Breast epithelium (tissue), 4 donors: ENCODE measurements around the gene ASB6. TPM values are rescaled to one million over a fixed set of nuclear protein-coding genes. Genes with fewer than 3 reads are reported as not detected.
A peak's percentile ranks its signal among the peaks of the same experiment; 100 is the strongest.

Experiments used
- DNase-seq, 2 donors: peaks; one replicate each; pipeline ENCODE4 v3.0.0-alpha.2; 2019; ENCODE audit warnings: low spot score in 2 of 2
- H3K27ac ChIP-seq, 2 donors: fragments of 200-600 bp; sonication (generic) in 1 of 2; one replicate each; pipeline ENCODE4 v1.5.1; 2016 to 2019; ENCODE audit warnings: mild to moderate bottlenecking in 1 of 2
- H3K27me3 ChIP-seq, 2 donors: fragments of 200-600 bp; sonication (generic) in 1 of 2; one replicate each; pipeline versions ENCODE4 v1.5.1 to v1.6.0; 2017 to 2019; ENCODE audit warnings: control low read depth in 1 of 2, mild to moderate bottlenecking in 1 of 2
- H3K36me3 ChIP-seq: fragments of 200-600 bp; one replicate; pipeline ENCODE4 v1.5.1; 2019
- H3K4me1 ChIP-seq, 2 donors: fragments of 200-600 bp; sonication (generic); one replicate each; pipeline ENCODE4 v1.5.1; 2016 to 2019; ENCODE audit warnings: control low read depth in 1 of 2
- H3K4me3 ChIP-seq, 3 donors: fragments of 200-600 bp; sonication (generic); 1 replicate in 2 of 3; 2 replicates in 1 of 3; pipeline ENCODE4 v1.5.1; 2016 to 2019; ENCODE audit warnings: mild to moderate bottlenecking in 3 of 3, moderate library complexity in 2 of 3
- H3K9me3 ChIP-seq, 2 donors: fragments of 200-600 bp; sonication (generic) in 1 of 2; one replicate each; pipeline ENCODE4 v1.5.1; 2016 to 2019; ENCODE audit warnings: control low read depth in 1 of 2
- POLR2A ChIP-seq: fragments of 450-650 bp; IDR thresholded peaks from one replicate; pipeline ENCODE4 v1.6.1; 2016; ENCODE audit warnings: antibody characterized with exemption, mild to moderate bottlenecking, moderate library complexity
- POLR2AphosphoS5 ChIP-seq, 3 donors: sonication (generic); formaldehyde crosslinking; IDR thresholded peaks; one replicate each; pipeline ENCODE4 v1.6.1; 2017; ENCODE audit warnings: antibody characterized with exemption in 3 of 3
- intact Hi-C: fragments of 100-400 bp; cut with DNase I; formaldehyde crosslinking; loops from one replicate; pipeline ENCODE4 v1.15.1; 2023; ENCODE audit warnings: low total_unique reads
- total RNA-seq, 3 donors: library from RNA; depleted of rRNA; stranded (reverse); fragments of >200 nt; gene quantifications; one replicate each; pipeline ENCODE4 v1.1.0, GENCODE V29; 2016
- TF ChIP-seq, protein P1 (sequence below), 3 donors: fragments of 450-650 bp; IDR thresholded peaks; one replicate each; pipeline ENCODE4 v1.5.1; 2016 to 2017; ENCODE audit warnings: antibody characterized with exemption in 3 of 3, mild to moderate bottlenecking in 3 of 3, moderate library complexity in 3 of 3

The ASB6 gene
- total RNA-seq, 3 donors from 2014 or later, result 11.2 to 24.4 (median 21.6) TPM

DNA sequence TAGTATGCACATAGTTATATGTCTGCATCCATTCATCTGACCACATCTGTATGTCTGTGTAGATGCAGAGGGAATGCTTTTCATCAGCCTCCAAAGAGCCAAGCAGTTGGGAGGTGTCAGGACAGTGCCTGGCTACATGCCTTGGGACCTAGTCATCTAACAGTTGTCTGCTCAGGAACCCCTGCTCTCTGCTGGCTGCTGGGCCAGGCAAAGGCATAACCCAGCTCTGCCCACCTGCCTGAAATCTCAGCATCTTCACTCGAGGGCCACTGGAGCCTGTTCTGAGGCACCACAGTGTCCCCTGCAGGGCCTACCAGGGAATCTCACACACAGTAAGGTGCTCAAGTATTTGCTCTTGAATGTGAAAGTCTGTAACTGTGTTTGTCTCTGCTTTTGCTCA, 24.8 kb downstream of the ASB6 start:
- TF ChIP-seq, protein P1, sequence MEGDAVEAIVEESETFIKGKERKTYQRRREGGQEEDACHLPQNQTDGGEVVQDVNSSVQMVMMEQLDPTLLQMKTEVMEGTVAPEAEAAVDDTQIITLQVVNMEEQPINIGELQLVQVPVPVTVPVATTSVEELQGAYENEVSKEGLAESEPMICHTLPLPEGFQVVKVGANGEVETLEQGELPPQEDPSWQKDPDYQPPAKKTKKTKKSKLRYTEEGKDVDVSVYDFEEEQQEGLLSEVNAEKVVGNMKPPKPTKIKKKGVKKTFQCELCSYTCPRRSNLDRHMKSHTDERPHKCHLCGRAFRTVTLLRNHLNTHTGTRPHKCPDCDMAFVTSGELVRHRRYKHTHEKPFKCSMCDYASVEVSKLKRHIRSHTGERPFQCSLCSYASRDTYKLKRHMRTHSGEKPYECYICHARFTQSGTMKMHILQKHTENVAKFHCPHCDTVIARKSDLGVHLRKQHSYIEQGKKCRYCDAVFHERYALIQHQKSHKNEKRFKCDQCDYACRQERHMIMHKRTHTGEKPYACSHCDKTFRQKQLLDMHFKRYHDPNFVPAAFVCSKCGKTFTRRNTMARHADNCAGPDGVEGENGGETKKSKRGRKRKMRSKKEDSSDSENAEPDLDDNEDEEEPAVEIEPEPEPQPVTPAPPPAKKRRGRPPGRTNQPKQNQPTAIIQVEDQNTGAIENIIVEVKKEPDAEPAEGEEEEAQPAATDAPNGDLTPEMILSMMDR (IDR thresholded peaks at IDR 0.05), result no peak
- TF ChIP-seq POLR2A, result no peak
- TF ChIP-seq POLR2AphosphoS5 (IDR thresholded peaks at IDR 0.05), result no peak
- Histone ChIP-seq H3K9me3 (no peaks in the 10 kb centered on the region), H3K27me3 (no peaks in the 10 kb centered on the region), H3K36me3 (no peaks in the 10 kb centered on the region), H3K27ac (no peak overlapping the region), H3K4me3 (no peak overlapping the region), H3K4me1 (no peaks in the 10 kb centered on the region)
- intact Hi-C loops, result no loop called here
- DNase-seq, result no peak

GRCh38 chr9:129615407-129616285, 26.3 kb downstream of the ASB6 start:
- TF ChIP-seq POLR2A, result no peak
- TF ChIP-seq, protein P1 (IDR thresholded peaks at IDR 0.05), result no peak
- no peak for TF ChIP-seq POLR2AphosphoS5 (IDR thresholded peaks at IDR 0.05)
- Histone ChIP-seq H3K4me3 (no peak overlapping the region), H3K4me1 (peaks cover 4 to 6% of the 10 kb centered on the region in 2 donors), H3K27ac (no peak overlapping the region), H3K36me3 (no peaks in the 10 kb centered on the region), H3K9me3 (no peaks in the 10 kb centered on the region), H3K27me3 (no peaks in the 10 kb centered on the region)
- DNase-seq, result no peak
- intact Hi-C loops, result no loop called here

- TF ChIP-seq POLR2AphosphoS5 (IDR thresholded peaks at IDR 0.05) (no peak), POLR2A (no peak)
- TF ChIP-seq, protein P1 (IDR thresholded peaks at IDR 0.05), result no peak
- DNase-seq, result no peak
- Histone ChIP-seq H3K27me3 (no peaks in the 10 kb centered on the region), H3K4me3 (no peak overlapping the region), H3K27ac (no peak overlapping the region), H3K4me1 (peaks cover 6 to 7% of the 10 kb centered on the region in 2 donors), H3K36me3 (no peaks in the 10 kb centered on the region), H3K9me3 (no peaks in the 10 kb centered on the region)
- intact Hi-C loops, result no loop called here
Measured at GRCh38 chr9:129614932-129615331, 27.0 kb downstream of the ASB6 start.

DNA sequence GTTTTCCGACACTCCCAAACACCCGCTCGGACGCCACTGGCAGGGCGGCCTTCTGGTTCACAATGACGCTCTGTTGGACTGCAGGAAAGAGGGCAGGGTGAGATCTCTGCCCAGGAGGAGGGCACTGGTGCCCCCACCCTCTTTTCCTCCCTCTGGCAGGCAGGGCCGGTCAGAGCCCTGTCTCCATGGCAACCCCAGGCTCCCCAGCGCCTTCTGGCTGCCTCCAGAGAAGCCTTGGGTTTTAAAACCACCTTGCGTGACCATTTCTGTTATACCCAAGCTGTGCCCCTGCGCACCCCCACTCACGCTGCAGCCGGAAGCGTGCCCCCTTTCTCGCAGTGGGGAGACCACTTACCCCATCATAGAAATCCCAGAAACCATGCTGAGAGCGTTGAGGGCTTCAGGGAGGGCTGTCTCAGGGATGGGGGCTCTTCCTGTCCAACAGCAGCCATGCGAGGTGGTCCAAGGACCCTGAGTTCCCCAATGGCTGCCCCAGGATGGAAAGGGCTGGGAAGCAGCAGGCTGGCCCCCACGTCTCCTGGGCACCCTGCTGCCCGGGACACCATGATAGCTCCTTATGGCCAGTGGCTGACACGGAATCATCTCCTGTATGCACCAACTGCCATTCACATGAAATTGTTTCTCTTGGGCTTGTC, 28.3 kb downstream of the ASB6 start:
- peak overlapping the region; percentile 40 to 48 for H3K27ac ChIP-seq
- H3K4me1 ChIP-seq, result peaks cover 7 to 12% of the 10 kb centered on the region in 2 donors
- no peak overlapping the region for H3K4me3 ChIP-seq
- TF ChIP-seq, protein P1 (IDR thresholded peaks at IDR 0.05), result no peak
- TF ChIP-seq POLR2AphosphoS5 (IDR thresholded peaks at IDR 0.05) (no peak), POLR2A (no peak)
- no peaks in the 10 kb centered on the region for H3K27me3 ChIP-seq
- no peaks in the 10 kb centered on the region for H3K9me3 ChIP-seq
- intact Hi-C loops, result no loop called here
- no peak for DNase-seq
- H3K36me3 ChIP-seq, result no peaks in the 10 kb centered on the region
